K562 (cell line): Measurements from ENCODE around the gene PAPSS2. TPM values are rescaled to one million over a fixed set of nuclear protein-coding genes. Genes with fewer than 3 reads are reported as not detected.

Experiments used
- ATF1 ChIP-seq, 2 experiments: fragments of 450-650 bp in 1 of 2; IDR thresholded peaks; 2 replicates each; pipeline ENCODE4 v1.6.1; 2016; ENCODE audit warnings: missing compliant biosample characterization in 1 of 2, missing genetic modification characterization in 1 of 2
- HLTF ChIP-seq: fragments of 450-650 bp; IDR thresholded peaks from 2 replicates; pipeline ENCODE4 v1.6.1; 2016
- MTA2 ChIP-seq: fragments of 450-650 bp; IDR thresholded peaks from 2 replicates; pipeline ENCODE4 v1.6.1; 2016; ENCODE audit warnings: low read depth
- PTBP1 ChIP-seq: fragments of 200-400 bp; formaldehyde crosslinking; IDR thresholded peaks from 2 replicates; pipeline ENCODE4 v1.6.1; 2017; ENCODE audit warnings: low read depth, low read length
- PYGO2 ChIP-seq: fragments of 450-650 bp; IDR thresholded peaks from 2 replicates; pipeline ENCODE4 v1.6.1; 2016; ENCODE audit warnings: mild to moderate bottlenecking, missing genetic modification characterization, moderate library complexity, missing compliant biosample characterization
- SAP30 ChIP-seq: fragments of 200-600 bp; sonication (generic); IDR thresholded peaks from 2 replicates; pipeline ENCODE4 v1.6.1; 2012; ENCODE audit warnings: borderline replicate concordance, low read depth, mild to moderate bottlenecking, moderate library complexity, low read length, control low read depth, inconsistent platforms; ENCODE audit not compliant: insufficient read depth, poor library complexity, severe bottlenecking
- TAL1 ChIP-seq: fragments of 450-650 bp; IDR thresholded peaks from 2 replicates; pipeline ENCODE4 v1.6.1; 2016; ENCODE audit warnings: mild to moderate bottlenecking
- TOE1 ChIP-seq, 2 experiments: fragments of 450-650 bp in 1 of 2; sonication (generic) in 1 of 2; formaldehyde crosslinking in 1 of 2; IDR thresholded peaks; 2 replicates each; pipeline versions ENCODE4 v1.7.1 to v1.8.0; 2016 to 2022; ENCODE audit warnings: borderline replicate concordance in 2 of 2, mild to moderate bottlenecking in 2 of 2, antibody characterized with exemption in 1 of 2, inconsistent platforms in 1 of 2, low read depth in 1 of 2, missing genetic modification reagents in 1 of 2, moderate library complexity in 1 of 2
- ZNF133 ChIP-seq: fragments of 250-450 bp; sonication (Bioruptor Pico); IDR thresholded peaks from 2 replicates; pipeline ENCODE4 v1.4.0; 2020; ENCODE audit warnings: mild to moderate bottlenecking
- polyA plus RNA-seq, 8 experiments: library from polyadenylated mRNA; depleted of rRNA in 4 of 8; stranded (reverse) in 5 of 8; unstranded in 3 of 8; fragments of >200 nt; fragmentation: Nextera tagmentation in 2 of 8; fragmentation: Illumina TruSeq in 1 of 8; extraction: Ambion mirVana in 2 of 8; extraction: Trizol in 1 of 8; gene quantifications; 2 replicates each; pipeline versions ENCODE4 v1.2.1 to v1.2.3, GENCODE V29; 2011 to 2014; ENCODE audit warnings: inconsistent platforms in 1 of 8, missing spikeins in 1 of 8
- total RNA-seq, 7 experiments: library from RNA; depleted of rRNA in 6 of 7; stranded (reverse); fragments of >200 nt in 6 of 7; fragmentation: Illumina TruSeq in 2 of 7; extraction: Trizol in 2 of 7; gene quantifications; 2 replicates each; pipeline versions ENCODE4 v1.2.1 to v1.2.3, GENCODE V29; 2011 to 2021; ENCODE audit warnings: low replicate concordance in 1 of 7
- TF ChIP-seq, protein P1 (sequence below): sonication (generic); formaldehyde crosslinking; IDR thresholded peaks from 2 replicates; pipeline ENCODE4 v1.8.0; 2023; ENCODE audit warnings: mild to moderate bottlenecking, missing genetic modification reagents
- TF ChIP-seq, protein P2 (sequence below): fragments of 200-800 bp; sonication (Bioruptor generic); IDR thresholded peaks from 2 replicates; pipeline ENCODE4 v1.6.1; 2016; ENCODE audit warnings: missing genetic modification characterization, missing compliant biosample characterization
- TF ChIP-seq, protein P3 (sequence below): sonication (generic); formaldehyde crosslinking; IDR thresholded peaks from 2 replicates; pipeline ENCODE4 v1.8.1; 2023; ENCODE audit warnings: mild to moderate bottlenecking, missing genetic modification reagents

PAPSS2 gene
- total and polyA plus RNA-seq, 9 of the 15 experiments (the other 6 are each of a cell fraction or from before 2014, with no cell fraction given), result 0.01 to 0.29 TPM; not detected in 7

DNA sequence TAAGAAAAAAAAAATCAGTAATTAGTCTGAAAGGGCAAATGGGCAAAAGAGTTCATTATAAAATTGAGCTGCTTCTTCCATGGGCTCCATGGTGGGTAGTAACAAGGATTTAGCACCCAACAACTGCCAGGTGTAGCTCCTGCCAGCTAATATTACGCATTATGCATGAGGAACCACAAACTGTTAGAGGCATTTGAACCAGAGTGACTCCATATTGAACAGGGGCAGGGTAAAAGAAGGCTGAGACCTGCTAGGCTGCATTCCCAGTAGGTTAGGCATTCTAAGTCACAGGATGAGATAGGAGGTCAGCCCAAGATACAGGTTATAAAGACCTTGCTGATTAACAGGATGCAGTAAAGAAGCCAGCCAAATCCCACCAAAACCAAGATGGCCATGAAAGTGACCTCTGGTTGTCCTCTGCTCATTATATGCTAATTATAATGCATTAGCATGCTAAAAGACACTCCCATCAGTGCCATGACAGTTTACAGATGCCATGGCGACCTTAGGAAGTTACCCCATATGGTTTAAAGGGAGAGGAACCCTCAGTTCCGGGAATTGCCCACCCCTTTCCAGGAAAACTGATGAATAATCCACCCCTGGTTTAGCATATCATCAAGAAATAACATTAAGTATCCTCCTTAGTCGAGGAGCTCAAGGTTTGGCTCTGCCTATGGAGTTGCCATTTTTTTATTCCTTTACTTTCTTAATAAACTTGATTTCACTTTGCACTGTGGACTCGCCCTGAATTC, 8.7 kb upstream of the PAPSS2 start (continued):
- TF ChIP-seq, protein P1, sequence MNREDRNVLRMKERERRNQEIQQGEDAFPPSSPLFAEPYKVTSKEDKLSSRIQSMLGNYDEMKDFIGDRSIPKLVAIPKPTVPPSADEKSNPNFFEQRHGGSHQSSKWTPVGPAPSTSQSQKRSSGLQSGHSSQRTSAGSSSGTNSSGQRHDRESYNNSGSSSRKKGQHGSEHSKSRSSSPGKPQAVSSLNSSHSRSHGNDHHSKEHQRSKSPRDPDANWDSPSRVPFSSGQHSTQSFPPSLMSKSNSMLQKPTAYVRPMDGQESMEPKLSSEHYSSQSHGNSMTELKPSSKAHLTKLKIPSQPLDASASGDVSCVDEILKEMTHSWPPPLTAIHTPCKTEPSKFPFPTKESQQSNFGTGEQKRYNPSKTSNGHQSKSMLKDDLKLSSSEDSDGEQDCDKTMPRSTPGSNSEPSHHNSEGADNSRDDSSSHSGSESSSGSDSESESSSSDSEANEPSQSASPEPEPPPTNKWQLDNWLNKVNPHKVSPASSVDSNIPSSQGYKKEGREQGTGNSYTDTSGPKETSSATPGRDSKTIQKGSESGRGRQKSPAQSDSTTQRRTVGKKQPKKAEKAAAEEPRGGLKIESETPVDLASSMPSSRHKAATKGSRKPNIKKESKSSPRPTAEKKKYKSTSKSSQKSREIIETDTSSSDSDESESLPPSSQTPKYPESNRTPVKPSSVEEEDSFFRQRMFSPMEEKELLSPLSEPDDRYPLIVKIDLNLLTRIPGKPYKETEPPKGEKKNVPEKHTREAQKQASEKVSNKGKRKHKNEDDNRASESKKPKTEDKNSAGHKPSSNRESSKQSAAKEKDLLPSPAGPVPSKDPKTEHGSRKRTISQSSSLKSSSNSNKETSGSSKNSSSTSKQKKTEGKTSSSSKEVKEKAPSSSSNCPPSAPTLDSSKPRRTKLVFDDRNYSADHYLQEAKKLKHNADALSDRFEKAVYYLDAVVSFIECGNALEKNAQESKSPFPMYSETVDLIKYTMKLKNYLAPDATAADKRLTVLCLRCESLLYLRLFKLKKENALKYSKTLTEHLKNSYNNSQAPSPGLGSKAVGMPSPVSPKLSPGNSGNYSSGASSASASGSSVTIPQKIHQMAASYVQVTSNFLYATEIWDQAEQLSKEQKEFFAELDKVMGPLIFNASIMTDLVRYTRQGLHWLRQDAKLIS, result no peak
- no peak for TF ChIP-seq TOE1 (IDR thresholded peaks at IDR 0.05; ENCODE audit: borderline replicate concordance)
- TF ChIP-seq TOE1 (CRISPR knock-in tag; IDR thresholded peaks at IDR 0.05; ENCODE audit: borderline replicate concordance, low read depth), result no peak
- peak; percentile 53; the same call in 1 of the 2 replicates for TF ChIP-seq PYGO2 (tag)
- no peak for TF ChIP-seq SAP30
- TF ChIP-seq, protein P2, sequence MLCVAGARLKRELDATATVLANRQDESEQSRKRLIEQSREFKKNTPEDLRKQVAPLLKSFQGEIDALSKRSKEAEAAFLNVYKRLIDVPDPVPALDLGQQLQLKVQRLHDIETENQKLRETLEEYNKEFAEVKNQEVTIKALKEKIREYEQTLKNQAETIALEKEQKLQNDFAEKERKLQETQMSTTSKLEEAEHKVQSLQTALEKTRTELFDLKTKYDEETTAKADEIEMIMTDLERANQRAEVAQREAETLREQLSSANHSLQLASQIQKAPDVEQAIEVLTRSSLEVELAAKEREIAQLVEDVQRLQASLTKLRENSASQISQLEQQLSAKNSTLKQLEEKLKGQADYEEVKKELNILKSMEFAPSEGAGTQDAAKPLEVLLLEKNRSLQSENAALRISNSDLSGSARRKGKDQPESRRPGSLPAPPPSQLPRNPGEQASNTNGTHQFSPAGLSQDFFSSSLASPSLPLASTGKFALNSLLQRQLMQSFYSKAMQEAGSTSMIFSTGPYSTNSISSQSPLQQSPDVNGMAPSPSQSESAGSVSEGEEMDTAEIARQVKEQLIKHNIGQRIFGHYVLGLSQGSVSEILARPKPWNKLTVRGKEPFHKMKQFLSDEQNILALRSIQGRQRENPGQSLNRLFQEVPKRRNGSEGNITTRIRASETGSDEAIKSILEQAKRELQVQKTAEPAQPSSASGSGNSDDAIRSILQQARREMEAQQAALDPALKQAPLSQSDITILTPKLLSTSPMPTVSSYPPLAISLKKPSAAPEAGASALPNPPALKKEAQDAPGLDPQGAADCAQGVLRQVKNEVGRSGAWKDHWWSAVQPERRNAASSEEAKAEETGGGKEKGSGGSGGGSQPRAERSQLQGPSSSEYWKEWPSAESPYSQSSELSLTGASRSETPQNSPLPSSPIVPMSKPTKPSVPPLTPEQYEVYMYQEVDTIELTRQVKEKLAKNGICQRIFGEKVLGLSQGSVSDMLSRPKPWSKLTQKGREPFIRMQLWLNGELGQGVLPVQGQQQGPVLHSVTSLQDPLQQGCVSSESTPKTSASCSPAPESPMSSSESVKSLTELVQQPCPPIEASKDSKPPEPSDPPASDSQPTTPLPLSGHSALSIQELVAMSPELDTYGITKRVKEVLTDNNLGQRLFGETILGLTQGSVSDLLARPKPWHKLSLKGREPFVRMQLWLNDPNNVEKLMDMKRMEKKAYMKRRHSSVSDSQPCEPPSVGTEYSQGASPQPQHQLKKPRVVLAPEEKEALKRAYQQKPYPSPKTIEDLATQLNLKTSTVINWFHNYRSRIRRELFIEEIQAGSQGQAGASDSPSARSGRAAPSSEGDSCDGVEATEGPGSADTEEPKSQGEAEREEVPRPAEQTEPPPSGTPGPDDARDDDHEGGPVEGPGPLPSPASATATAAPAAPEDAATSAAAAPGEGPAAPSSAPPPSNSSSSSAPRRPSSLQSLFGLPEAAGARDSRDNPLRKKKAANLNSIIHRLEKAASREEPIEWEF (CRISPR knock-in tag), result 0 out of 2 replicates have a peak, but pooled peaks have one; percentile 69
- no peak for TF ChIP-seq PTBP1
- no peak for TF ChIP-seq TAL1
- TF ChIP-seq ZNF133 (CRISPR knock-in tag), result no peak
- TF ChIP-seq MTA2, result no peak
- TF ChIP-seq HLTF, result no peak
- no peak for TF ChIP-seq ATF1 (CRISPR knock-in tag; IDR thresholded peaks at IDR 0.05)
- 0 out of 2 replicates have a peak, but pooled peaks have one; percentile 17 for TF ChIP-seq ATF1 (tag; IDR thresholded peaks at IDR 0.05)
- TF ChIP-seq, protein P3, sequence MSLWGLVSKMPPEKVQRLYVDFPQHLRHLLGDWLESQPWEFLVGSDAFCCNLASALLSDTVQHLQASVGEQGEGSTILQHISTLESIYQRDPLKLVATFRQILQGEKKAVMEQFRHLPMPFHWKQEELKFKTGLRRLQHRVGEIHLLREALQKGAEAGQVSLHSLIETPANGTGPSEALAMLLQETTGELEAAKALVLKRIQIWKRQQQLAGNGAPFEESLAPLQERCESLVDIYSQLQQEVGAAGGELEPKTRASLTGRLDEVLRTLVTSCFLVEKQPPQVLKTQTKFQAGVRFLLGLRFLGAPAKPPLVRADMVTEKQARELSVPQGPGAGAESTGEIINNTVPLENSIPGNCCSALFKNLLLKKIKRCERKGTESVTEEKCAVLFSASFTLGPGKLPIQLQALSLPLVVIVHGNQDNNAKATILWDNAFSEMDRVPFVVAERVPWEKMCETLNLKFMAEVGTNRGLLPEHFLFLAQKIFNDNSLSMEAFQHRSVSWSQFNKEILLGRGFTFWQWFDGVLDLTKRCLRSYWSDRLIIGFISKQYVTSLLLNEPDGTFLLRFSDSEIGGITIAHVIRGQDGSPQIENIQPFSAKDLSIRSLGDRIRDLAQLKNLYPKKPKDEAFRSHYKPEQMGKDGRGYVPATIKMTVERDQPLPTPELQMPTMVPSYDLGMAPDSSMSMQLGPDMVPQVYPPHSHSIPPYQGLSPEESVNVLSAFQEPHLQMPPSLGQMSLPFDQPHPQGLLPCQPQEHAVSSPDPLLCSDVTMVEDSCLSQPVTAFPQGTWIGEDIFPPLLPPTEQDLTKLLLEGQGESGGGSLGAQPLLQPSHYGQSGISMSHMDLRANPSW, result no peak
